Measurements from ENCODE around the gene MLYCD.

GRCh38 chr16:83935005-83935857 is 36.3 kb downstream of the MLYCD start:
- TF ChIP-seq YY1 (IDR thresholded peaks at IDR 0.05; ENCODE audit: insufficient read depth, insufficient read length) (no peak), ZNF274 (IDR thresholded peaks at IDR 0.05; ENCODE audit: low read depth, low read length) (no peak)

Data from NT2/D1 (cell line).